SK-N-SH (cell line): ENCODE data around the gene TMEM92.

Experiments used
- EP300 ChIP-seq, 2 experiments: IDR thresholded peaks; 2 replicates each; pipeline versions ENCODE4 v1.4.0 to v1.6.1; 2012; ENCODE audit warnings: borderline replicate concordance in 1 of 2, low read depth in 1 of 2, low read length in 1 of 2
- FOXM1 ChIP-seq: IDR thresholded peaks from 2 replicates; pipeline ENCODE4 v1.4.0; 2012; ENCODE audit warnings: low read depth, mild to moderate bottlenecking
- POLR2AphosphoS5 ChIP-seq: IDR thresholded peaks from 2 replicates; pipeline ENCODE4 v1.6.1; 2012; ENCODE audit warnings: low read depth, low read length
- SIN3A ChIP-seq: IDR thresholded peaks from 2 replicates; pipeline ENCODE4 v1.6.1; 2012; ENCODE audit warnings: low read depth, mild to moderate bottlenecking, low read length, moderate library complexity, borderline replicate concordance
- YY1 ChIP-seq: IDR thresholded peaks from 2 replicates; pipeline ENCODE4 v1.4.0; 2012; ENCODE audit warnings: low read depth, mild to moderate bottlenecking
- TF ChIP-seq, protein P1 (sequence below): fragments of 200-600 bp; sonication (generic); IDR thresholded peaks from 2 replicates; pipeline ENCODE4 v1.6.1; 2017; ENCODE audit warnings: antibody characterized with exemption, mild to moderate bottlenecking, moderate library complexity
- TF ChIP-seq, protein P2 (sequence below): IDR thresholded peaks from 2 replicates; pipeline ENCODE4 v1.4.0; 2012; ENCODE audit warnings: low read depth
- TF ChIP-seq, protein P3 (sequence below): fragments of 150-350 bp; IDR thresholded peaks from 2 replicates; pipeline ENCODE4 v1.6.1; 2016; ENCODE audit warnings: mild to moderate bottlenecking, low read depth, low read length
- TF ChIP-seq, protein P4 (sequence below): IDR thresholded peaks from 2 replicates; pipeline ENCODE4; 2012

DNA sequence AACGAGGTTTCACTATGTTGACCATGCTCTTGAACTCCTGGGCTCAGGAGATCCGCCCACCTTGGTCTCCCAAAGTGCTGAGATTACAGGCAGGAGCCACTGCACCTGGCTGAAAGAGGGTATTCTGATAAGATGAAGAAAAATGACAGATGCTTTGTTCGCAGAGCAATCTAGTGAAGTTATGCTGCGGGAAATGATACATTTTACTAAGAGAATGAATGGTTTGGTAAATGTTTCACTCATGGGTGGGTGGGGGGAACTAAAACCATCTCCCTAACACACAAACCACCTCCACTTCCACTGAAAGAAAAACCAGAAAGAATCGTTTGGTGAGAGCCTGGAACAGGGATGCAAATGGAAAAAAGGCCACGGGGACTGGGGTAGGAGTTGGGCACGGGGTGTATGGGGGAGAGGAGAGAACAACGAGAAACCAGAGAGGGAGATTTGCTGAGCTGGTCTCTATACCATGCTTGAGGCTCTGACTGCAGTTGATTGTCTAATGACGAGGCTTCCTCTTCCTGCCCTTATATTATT lies 52.6 kb downstream of the TMEM92 start:
- TF ChIP-seq EP300 (IDR thresholded peaks at IDR 0.05; ENCODE audit: borderline replicate concordance in 1 of 2, low read depth in 1 of 2, low read length in 1 of 2) = no peak
- TF ChIP-seq, protein P1, sequence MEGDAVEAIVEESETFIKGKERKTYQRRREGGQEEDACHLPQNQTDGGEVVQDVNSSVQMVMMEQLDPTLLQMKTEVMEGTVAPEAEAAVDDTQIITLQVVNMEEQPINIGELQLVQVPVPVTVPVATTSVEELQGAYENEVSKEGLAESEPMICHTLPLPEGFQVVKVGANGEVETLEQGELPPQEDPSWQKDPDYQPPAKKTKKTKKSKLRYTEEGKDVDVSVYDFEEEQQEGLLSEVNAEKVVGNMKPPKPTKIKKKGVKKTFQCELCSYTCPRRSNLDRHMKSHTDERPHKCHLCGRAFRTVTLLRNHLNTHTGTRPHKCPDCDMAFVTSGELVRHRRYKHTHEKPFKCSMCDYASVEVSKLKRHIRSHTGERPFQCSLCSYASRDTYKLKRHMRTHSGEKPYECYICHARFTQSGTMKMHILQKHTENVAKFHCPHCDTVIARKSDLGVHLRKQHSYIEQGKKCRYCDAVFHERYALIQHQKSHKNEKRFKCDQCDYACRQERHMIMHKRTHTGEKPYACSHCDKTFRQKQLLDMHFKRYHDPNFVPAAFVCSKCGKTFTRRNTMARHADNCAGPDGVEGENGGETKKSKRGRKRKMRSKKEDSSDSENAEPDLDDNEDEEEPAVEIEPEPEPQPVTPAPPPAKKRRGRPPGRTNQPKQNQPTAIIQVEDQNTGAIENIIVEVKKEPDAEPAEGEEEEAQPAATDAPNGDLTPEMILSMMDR = no peak
- TF ChIP-seq SIN3A = no peak
- TF ChIP-seq, protein P2, sequence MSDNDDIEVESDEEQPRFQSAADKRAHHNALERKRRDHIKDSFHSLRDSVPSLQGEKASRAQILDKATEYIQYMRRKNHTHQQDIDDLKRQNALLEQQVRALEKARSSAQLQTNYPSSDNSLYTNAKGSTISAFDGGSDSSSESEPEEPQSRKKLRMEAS = no peak
- no peak for TF ChIP-seq YY1
- TF ChIP-seq, protein P3, sequence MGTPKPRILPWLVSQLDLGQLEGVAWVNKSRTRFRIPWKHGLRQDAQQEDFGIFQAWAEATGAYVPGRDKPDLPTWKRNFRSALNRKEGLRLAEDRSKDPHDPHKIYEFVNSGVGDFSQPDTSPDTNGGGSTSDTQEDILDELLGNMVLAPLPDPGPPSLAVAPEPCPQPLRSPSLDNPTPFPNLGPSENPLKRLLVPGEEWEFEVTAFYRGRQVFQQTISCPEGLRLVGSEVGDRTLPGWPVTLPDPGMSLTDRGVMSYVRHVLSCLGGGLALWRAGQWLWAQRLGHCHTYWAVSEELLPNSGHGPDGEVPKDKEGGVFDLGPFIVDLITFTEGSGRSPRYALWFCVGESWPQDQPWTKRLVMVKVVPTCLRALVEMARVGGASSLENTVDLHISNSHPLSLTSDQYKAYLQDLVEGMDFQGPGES = no peak
- no peak for TF ChIP-seq FOXM1
- TF ChIP-seq, protein P4, sequence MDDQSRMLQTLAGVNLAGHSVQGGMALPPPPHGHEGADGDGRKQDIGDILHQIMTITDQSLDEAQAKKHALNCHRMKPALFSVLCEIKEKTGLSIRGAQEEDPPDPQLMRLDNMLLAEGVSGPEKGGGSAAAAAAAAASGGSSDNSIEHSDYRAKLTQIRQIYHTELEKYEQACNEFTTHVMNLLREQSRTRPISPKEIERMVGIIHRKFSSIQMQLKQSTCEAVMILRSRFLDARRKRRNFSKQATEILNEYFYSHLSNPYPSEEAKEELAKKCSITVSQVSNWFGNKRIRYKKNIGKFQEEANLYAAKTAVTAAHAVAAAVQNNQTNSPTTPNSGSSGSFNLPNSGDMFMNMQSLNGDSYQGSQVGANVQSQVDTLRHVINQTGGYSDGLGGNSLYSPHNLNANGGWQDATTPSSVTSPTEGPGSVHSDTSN = no peak
- TF ChIP-seq POLR2AphosphoS5 = no peak
